Ectodermal cell (in vitro differentiated cells): Measurements from ENCODE around the gene RHBDF2.

Experiments used
- H3K27ac ChIP-seq: 2 replicates; pipeline ENCODE4 v1.7.0; 2013; ENCODE audit warnings: mild to moderate bottlenecking, low read depth, low read length; ENCODE audit not compliant: insufficient read depth, poor library complexity, severe bottlenecking
- H3K27me3 ChIP-seq: 2 replicates; pipeline ENCODE4 v1.7.0; 2013; ENCODE audit warnings: mild to moderate bottlenecking, low read length; ENCODE audit not compliant: insufficient read depth, control insufficient read depth, poor library complexity, severe bottlenecking
- H3K36me3 ChIP-seq: one replicate; pipeline ENCODE4 v1.7.0; 2013; ENCODE audit warnings: low read length; ENCODE audit not compliant: control insufficient read depth, insufficient read depth
- H3K4me1 ChIP-seq: one replicate; pipeline ENCODE4 v1.7.0; 2013; ENCODE audit warnings: low read length; ENCODE audit not compliant: control insufficient read depth, insufficient read depth
- H3K4me3 ChIP-seq: 2 replicates; pipeline ENCODE4 v1.7.0; 2013; ENCODE audit warnings: low read depth, low read length, control low read depth; ENCODE audit not compliant: insufficient read depth
- H3K9me3 ChIP-seq: 2 replicates; pipeline ENCODE4 v1.7.0; 2013; ENCODE audit warnings: mild to moderate bottlenecking, low read length, moderate library complexity; ENCODE audit not compliant: control insufficient read depth
- WGBS, 2 experiments: methylation state at CpG; one replicate each; pipeline ENCODE4 v1.1.7; 2013; ENCODE audit warnings: missing lambda C conversion rate in 2 of 2; 5-methylcytosine and 5-hydroxymethylcytosine counted together

RHBDF2 gene

DNA sequence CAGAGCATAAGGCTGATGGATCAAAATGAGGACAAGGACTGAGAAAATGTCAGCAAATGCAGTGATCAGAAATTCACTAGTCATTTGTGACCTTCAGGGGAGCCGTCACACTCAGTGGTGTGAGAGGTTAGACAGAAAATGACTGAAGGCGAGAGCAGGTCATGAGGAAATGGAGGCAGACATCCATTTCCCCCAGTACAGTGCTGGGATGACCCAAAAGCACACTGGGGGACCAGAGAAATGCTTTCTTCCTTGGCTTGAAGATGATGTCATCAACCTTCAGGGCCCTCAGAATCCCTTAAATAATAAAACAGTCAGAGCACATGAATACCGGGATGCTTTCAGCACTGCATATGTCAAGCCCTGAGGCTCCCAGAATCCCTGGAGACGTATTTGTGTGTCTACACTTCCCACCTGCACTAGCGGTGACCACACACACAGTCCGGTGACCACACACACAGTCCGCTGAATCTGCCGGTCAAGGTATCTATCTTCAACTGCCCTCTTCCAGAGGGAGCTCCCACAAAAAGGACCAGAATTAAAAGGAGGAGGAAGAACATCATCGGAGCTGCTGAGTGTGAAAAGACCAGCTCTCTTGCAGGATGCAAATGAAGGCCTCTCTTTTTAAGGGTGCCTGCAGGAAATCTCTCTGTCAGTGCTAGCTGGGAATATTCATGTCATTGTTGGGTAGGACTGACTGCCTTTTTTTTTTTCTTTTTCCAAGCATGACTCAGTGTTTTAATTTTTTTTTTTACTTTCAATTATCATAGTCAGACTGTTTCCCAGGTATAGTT is 56.5 kb downstream of the RHBDF2 start:
- H3K9me3 ChIP-seq = no peaks in the 10 kb centered on the region
- H3K27me3 ChIP-seq = no peaks in the 10 kb centered on the region
- H3K27ac ChIP-seq = no peak overlapping the region
- peaks cover 19% of the 10 kb centered on the region for H3K4me1 ChIP-seq
- H3K4me3 ChIP-seq = no peak overlapping the region
- WGBS, 2 experiments = 27 to 32% methylated on average over 9 of the region's 9 CpGs
- H3K36me3 ChIP-seq = no peaks in the 10 kb centered on the region

DNA sequence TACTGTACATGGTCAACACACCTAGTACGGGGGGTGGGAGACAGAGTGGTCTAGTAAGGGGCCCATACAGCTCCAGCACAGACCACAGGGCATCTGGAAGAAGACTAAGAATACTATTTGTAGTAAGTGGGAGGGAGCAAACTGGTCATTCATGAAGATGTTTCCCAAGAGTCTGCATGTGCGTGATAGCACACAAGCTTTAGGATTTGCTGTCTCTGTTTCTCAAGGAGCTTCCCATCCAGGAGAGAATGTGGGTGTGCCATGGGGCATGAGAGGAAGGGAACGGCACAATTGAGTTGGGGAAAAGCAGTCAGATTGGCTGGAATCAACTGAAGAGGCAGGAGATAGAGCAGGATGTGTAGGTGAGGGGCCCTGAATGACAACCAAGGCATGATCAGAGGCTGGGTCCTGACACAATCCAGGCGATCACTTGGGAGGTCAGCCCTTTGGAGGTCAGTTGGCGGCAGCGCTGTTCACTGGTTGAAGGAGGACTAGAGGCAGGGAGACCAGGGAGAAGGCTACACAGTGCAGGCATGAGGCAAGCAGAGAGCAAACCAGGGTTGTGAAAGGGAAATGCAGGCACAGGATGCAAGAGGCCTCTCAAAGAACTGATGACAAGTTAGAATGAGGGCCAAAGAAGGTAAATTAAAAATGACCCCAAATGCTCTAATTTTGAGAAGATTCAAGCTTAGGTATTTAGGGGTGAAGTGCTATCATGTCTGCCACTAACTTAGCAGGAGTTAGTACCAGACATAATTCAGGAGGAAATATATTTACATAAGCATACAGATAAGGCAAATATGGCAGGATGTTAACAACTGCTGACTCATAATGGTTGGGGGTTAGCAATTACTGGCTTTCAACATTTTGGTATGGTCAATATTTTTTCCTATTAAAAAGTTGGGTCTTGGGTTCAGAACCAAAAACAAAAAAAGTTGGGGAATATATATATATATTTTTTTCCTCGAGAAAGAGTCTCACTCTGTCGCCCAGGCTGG is 58.6 kb downstream of the RHBDF2 start:
- Histone ChIP-seq H3K4me1 (peaks cover 19% of the 10 kb centered on the region), H3K27me3 (no peaks in the 10 kb centered on the region), H3K4me3 (no peak overlapping the region), H3K36me3 (no peaks in the 10 kb centered on the region), H3K9me3 (no peaks in the 10 kb centered on the region), H3K27ac (no peak overlapping the region)
- WGBS, 2 experiments = 93 to 97% methylated on average over 8 of the region's 8 CpGs

DNA sequence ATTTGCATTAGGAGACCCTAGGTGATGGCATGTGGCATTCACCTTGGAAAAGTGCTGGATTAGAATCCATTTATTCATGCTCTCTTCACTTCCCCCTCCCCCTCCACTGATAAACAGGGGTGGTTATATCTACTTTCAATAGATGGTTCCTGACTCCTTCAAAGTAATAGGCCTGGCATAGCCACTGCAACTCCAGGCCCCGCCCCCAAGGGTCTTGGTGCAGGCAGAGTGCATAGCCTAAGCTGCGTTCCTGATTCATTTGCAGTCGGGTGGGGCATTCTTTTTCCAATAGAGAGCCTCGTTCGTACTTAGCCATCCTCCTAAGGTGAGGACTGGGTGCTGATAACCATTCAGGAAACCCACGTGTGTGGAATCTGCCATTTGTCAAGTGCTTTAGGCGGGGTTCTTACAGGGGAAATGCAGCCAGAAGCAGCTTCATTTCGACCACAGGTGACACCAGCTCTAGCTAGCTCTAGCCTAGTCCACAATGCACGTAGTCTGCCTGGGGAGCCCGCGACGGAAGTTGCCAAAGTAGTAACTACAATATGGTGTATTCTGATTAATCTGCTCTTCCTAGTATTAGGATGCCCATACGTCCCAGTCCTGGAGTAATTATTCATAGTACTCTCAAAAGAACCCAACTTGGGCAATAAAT is 59.4 kb downstream of the RHBDF2 start:
- H3K27ac ChIP-seq = no peak overlapping the region
- WGBS, 2 experiments = 66 to 72% methylated on average over 13 of the region's 13 CpGs

DNA sequence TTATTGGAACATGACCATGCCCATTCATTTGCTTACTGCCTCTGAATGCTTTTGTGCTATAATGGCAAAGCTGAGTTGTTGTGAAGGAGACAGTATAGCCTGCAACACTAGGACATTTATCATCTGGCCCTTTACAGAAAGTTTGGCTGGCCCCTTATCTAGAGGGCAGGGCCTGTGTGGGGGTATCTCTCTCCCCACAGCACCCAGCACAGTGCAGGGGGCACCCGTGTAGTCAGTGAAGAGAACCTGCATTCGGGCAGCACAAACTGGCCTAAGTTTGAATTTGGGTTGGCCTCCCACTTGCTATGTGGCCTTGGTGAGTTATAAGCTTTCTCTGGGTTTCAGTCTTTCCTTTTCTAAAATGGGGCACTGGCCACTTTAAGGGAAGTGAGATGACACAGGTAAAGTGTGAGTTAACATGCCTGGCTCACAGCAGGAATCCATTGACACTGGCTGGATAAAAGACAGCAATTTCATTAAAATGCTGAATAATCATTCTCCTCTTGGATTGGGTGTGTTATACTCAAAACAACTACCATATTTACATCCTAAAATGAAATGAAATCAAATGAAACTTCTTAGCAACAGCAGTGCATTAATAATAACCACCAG is 60.4 kb downstream of the RHBDF2 start:
- Histone ChIP-seq H3K9me3 (no peaks in the 10 kb centered on the region), H3K4me3 (no peak overlapping the region), H3K36me3 (no peaks in the 10 kb centered on the region), H3K27ac (no peak overlapping the region), H3K27me3 (no peaks in the 10 kb centered on the region), H3K4me1 (peaks cover 13% of the 10 kb centered on the region)
- WGBS, 2 experiments = 78 to 90% methylated on average over 2 of the region's 2 CpGs

More for the DNA sequence above, 59.4 kb downstream of the RHBDF2 start:
- H3K4me3 ChIP-seq = no peak overlapping the region
- H3K9me3 ChIP-seq = no peaks in the 10 kb centered on the region
- H3K36me3 ChIP-seq = no peaks in the 10 kb centered on the region
- H3K4me1 ChIP-seq = peaks cover 14% of the 10 kb centered on the region
- H3K27me3 ChIP-seq = no peaks in the 10 kb centered on the region

DNA sequence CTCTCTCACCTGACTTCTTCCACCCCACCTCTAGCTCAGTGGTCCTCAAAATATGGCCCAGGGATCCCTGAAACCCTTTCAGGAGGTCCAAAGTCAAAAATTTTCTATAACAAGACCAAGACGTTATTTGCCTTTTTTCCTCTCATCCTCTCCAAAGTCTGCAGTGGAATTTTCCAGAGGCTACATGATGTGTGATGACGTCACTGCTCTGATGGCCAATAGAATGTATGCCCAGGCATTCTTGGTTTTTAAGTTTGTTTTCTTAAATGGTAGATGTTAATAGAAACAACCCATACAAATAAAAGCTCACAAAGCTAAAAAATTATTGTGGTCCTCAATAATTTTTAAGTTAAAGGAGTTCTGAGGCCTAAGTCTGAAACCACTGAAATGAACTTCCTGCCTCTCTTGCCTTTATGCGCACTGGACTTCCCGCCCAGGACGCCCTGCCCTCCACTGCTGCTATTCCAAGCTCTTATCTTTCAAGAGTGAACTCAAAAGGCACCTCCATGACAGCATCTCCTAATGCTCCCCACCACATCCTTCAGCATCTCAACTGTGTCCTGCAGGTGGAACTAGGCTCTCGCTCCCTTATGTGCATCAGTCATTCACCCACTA is 61.8 kb downstream of the RHBDF2 start:
- peaks cover 4% of the 10 kb centered on the region for H3K4me1 ChIP-seq
- WGBS, 2 experiments = 93 to 96% methylated on average over 5 to 6 of the region's 6 CpGs
- H3K27ac ChIP-seq = no peak overlapping the region
- H3K9me3 ChIP-seq = no peaks in the 10 kb centered on the region
- no peaks in the 10 kb centered on the region for H3K36me3 ChIP-seq
- H3K4me3 ChIP-seq = no peak overlapping the region
- no peaks in the 10 kb centered on the region for H3K27me3 ChIP-seq

DNA sequence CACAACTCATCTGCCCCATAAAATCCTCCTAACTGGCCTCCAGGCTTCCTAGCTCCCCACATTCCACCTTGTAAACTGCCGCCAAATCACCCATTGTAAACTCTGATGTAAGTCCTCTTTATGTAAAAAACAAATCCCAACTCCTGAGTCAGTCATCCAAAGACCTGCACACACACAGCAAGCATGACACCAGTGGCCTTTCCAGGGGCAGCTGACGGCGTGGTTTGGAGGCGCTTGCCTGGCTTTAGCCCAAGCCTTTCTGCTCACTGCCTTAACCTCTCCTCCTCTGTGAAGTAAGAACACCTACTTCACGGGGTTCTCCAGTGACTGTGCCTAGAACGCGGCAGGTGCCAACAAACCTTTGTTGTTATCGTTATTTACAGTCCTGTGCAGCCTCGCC is 62.3 kb downstream of the RHBDF2 start:
- WGBS, 2 experiments = 91 to 92% methylated on average over 9 of the region's 9 CpGs
- no peak overlapping the region for H3K27ac ChIP-seq
- no peaks in the 10 kb centered on the region for H3K9me3 ChIP-seq
- H3K36me3 ChIP-seq = no peaks in the 10 kb centered on the region
- H3K4me1 ChIP-seq = peaks cover 4% of the 10 kb centered on the region
- H3K4me3 ChIP-seq = no peak overlapping the region
- H3K27me3 ChIP-seq = no peaks in the 10 kb centered on the region

DNA sequence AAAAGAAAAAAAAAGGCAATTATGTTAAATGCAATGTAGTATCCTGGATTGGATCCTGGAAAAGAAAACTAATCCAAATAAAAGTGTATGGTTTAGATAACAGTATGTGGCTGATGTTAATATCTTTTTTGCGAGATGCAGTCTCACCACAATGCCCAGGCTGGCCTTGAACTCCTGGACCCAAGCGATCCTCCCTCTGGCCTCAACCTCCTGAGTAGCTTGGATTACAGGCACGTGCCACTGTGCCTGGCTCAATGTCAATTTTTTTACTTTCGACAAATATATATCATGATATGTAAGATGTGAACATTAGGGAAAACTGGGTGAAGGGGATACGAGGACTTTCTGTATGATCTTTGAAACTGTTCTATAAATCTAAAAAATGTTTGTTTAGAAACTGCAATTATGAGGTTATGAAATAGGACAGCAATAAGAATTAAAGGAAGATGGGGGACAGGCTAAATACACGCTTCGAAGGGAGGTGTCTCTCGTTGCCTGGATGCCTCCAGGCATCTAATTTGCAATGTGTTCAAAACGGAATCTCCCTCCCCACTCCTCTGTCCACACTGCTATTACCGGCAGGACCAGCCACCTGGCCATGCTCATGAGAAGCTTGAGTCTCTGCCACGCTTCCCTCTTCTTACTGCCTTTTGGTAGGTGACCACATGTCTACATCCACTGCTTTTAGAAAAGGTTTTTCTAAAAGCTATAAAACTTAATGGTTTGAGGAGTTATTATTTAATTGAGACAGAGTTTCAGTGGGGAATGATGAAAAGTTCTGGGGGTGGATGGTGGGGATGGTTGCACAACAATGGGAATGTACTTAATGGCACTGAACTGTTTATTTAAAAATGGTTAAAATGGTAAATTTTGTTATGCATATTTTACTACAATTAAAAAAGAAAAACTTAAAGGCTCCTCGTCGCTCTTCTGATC is 63.5 kb downstream of the RHBDF2 start:
- Histone ChIP-seq H3K27me3 (no peaks in the 10 kb centered on the region), H3K9me3 (no peaks in the 10 kb centered on the region), H3K36me3 (no peaks in the 10 kb centered on the region), H3K4me3 (no peak overlapping the region), H3K27ac (no peak overlapping the region), H3K4me1 (peaks cover 4% of the 10 kb centered on the region)
- 91 to 92% methylated on average over 13 of the region's 13 CpGs for WGBS, 2 experiments

DNA sequence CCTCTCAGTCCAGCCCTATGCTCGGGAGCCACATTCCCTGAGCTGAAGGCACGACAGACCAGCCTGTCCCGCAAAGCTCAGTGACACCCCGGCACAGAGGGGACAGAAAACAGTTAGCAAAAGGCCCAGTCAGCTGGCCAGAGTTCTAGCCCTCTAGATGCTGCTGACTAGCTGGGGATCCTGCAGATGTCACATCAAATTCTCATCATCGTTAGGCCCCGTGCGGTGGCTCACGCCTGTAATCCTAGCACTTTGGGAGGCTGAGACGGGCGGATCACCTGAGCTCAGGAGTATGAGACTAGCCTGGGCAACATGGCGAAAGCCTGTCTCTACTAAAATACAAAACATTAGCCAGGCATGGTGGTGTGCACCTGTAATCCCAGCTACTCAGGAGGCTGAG is 65.5 kb downstream of the RHBDF2 start:
- no peak overlapping the region for H3K27ac ChIP-seq
- H3K4me3 ChIP-seq = no peak overlapping the region
- 93 to 95% methylated on average over 11 of the region's 11 CpGs for WGBS, 2 experiments
- H3K4me1 ChIP-seq = peaks cover 6% of the 10 kb centered on the region
- H3K9me3 ChIP-seq = no peaks in the 10 kb centered on the region
- H3K36me3 ChIP-seq = no peaks in the 10 kb centered on the region
- no peaks in the 10 kb centered on the region for H3K27me3 ChIP-seq

DNA sequence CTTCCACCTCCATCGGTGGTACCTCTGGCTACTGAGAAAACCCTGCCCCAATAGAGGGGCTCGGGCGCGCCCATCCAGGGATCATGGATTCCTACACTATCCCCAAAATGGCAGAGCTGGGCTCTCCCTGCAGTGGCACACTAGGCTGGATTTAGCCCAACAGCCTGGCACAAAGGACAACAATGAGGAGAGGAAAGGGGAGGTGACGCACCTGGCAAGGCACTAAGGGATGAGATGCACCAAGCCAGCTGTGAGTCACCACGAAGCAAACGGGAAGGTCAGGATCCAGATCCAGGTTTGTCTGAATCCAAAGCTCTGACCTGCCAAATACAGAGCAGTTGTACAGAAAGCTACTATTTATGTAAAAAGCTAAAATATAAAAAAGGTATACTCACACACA is 66.4 kb downstream of the RHBDF2 start:
- H3K27ac ChIP-seq = no peak overlapping the region
- H3K27me3 ChIP-seq = no peaks in the 10 kb centered on the region
- H3K36me3 ChIP-seq = no peaks in the 10 kb centered on the region
- no peaks in the 10 kb centered on the region for H3K9me3 ChIP-seq
- H3K4me3 ChIP-seq = no peak overlapping the region
- WGBS, 2 experiments = 95 to 99% methylated on average over 7 of the region's 7 CpGs
- peaks cover 6% of the 10 kb centered on the region for H3K4me1 ChIP-seq
